GM19240 (cell line): ENCODE results near the gene FTO.

ENCODE experiments used
- DNase-seq: peaks from one replicate; pipeline ENCODE4 v3.0.0; 2011; ENCODE audit warnings: low spot score; ENCODE audit not compliant: insufficient read length

The FTO gene

GRCh38 chr16:54200720-54201119, 496.8 kb downstream of the FTO start:
- DNase-seq: no peak

- DNase-seq: no peak
Observed at GRCh38 chr16:54201200-54201599, 497.2 kb downstream of the FTO start.
